ENCODE data around the gene FBF1. TPM values are rescaled to one million over a fixed set of nuclear protein-coding genes. Genes with fewer than 3 reads are reported as not detected.

FBF1 gene
- total and polyA plus RNA-seq, 2 of the 8 experiments (the other 6 are each of a cell fraction or from before 2014, with no cell fraction given) = 8.1 to 13.1 TPM

- no peak for TF ChIP-seq CHD7 (IDR thresholded peaks at IDR 0.05; ENCODE audit: insufficient replicate concordance, low read length)
- TF ChIP-seq GTF2F1 (IDR thresholded peaks at IDR 0.05; ENCODE audit: borderline replicate concordance, low read depth, low read length) = no peak
- TF ChIP-seq PHF8 (conservative IDR thresholded peaks at IDR 0.05; ENCODE audit: low read depth, low read length) = no peak
- TF ChIP-seq ASH2L (IDR thresholded peaks at IDR 0.05; ENCODE audit: low read length) = no peak
- TF ChIP-seq RBBP5 (IDR thresholded peaks at IDR 0.05; ENCODE audit: borderline replicate concordance, low read depth, low read length) = no peak
- no peak for TF ChIP-seq CBX8 (IDR thresholded peaks at IDR 0.05; ENCODE audit: borderline replicate concordance, low read depth, low read length)
- TF ChIP-seq CHD2 (IDR thresholded peaks at IDR 0.05; ENCODE audit: low read length) = no peak
- TF ChIP-seq RAD21 (IDR thresholded peaks at IDR 0.05 in 1 of 2, conservative IDR thresholded peaks at IDR 0.05 in 1 of 2; ENCODE audit: low read depth in 2 of 2, low read length in 2 of 2) = no peak
- no peak for TF ChIP-seq JUND (IDR thresholded peaks at IDR 0.05; ENCODE audit: low read length)
- no peak for TF ChIP-seq POU5F1 (IDR thresholded peaks at IDR 0.05; ENCODE audit: low read depth, low read length)
These were observed 71.3 kb downstream of the FBF1 start (continued) for GRCh38 chr17:75869282-75870141.
